22Rv1 (cell line): ENCODE results near the gene FAM209A.
"Not testable (repeated sequence)": the region's sequence is repeated elsewhere in the genome, so short reads cannot be mapped to it uniquely, and the experiment has no call there.

Source experiments
- H3K27ac ChIP-seq: fragments of 450-650 bp; 2 replicates; pipeline ENCODE4 v1.5.1; 2017
- ZFX ChIP-seq: fragments of 450-650 bp; IDR thresholded peaks from 2 replicates; pipeline ENCODE4 v1.6.1; 2017; ENCODE audit warnings: antibody characterized with exemption, borderline replicate concordance
- TF ChIP-seq, protein P1 (sequence below): fragments of 450-650 bp; IDR thresholded peaks from 2 replicates; pipeline ENCODE4 v1.5.1; 2017; ENCODE audit warnings: mild to moderate bottlenecking

FAM209A gene

GRCh38 chr20:56540415-56540814 is 15.9 kb downstream of the FAM209A start:
- TF ChIP-seq ZFX, result no peak
- TF ChIP-seq, protein P1, sequence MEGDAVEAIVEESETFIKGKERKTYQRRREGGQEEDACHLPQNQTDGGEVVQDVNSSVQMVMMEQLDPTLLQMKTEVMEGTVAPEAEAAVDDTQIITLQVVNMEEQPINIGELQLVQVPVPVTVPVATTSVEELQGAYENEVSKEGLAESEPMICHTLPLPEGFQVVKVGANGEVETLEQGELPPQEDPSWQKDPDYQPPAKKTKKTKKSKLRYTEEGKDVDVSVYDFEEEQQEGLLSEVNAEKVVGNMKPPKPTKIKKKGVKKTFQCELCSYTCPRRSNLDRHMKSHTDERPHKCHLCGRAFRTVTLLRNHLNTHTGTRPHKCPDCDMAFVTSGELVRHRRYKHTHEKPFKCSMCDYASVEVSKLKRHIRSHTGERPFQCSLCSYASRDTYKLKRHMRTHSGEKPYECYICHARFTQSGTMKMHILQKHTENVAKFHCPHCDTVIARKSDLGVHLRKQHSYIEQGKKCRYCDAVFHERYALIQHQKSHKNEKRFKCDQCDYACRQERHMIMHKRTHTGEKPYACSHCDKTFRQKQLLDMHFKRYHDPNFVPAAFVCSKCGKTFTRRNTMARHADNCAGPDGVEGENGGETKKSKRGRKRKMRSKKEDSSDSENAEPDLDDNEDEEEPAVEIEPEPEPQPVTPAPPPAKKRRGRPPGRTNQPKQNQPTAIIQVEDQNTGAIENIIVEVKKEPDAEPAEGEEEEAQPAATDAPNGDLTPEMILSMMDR, result no peak
- H3K27ac ChIP-seq, result no peak overlapping the region

GRCh38 chr20:56542489-56543030 is 18.0 kb downstream of the FAM209A start:
- TF ChIP-seq, protein P1, result no peak
- no peak for TF ChIP-seq ZFX
- H3K27ac ChIP-seq, result no peak overlapping the region

GRCh38 chr20:56551571-56551970 is 27.0 kb downstream of the FAM209A start:
- no peak for TF ChIP-seq ZFX
- TF ChIP-seq, protein P1, result no peak

GRCh38 chr20:56552911-56553629 is 28.5 kb downstream of the FAM209A start:
- H3K27ac ChIP-seq, result no peak overlapping the region

More at GRCh38 chr20:56551571-56551970, 27.0 kb downstream of the FAM209A start:
- no peak overlapping the region for H3K27ac ChIP-seq

DNA sequence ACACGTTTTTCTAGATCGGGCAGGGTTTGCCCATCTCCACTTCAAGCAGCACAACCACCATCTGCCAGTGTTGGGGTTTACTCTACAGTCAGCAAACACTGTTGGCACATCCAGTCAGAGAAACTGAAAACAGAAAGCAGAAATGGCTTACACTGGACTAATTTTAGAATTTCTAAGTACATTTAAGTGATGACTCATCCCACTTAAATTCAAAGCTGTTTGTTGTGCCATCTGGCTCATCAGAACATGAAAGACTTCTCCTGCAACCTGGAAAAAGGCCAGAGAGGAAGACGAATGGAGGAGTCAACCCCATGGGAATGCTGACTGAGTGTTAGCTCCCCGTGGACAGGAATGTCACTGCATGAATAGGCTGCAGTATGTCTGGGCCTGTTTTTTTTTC is 30.3 kb downstream of the FAM209A start:
- TF ChIP-seq ZFX, result no peak
- TF ChIP-seq, protein P1, result no peak
- no peak overlapping the region for H3K27ac ChIP-seq

More at GRCh38 chr20:56552911-56553629, 28.5 kb downstream of the FAM209A start:
- TF ChIP-seq ZFX, result no peak
- TF ChIP-seq, protein P1, result no peak

DNA sequence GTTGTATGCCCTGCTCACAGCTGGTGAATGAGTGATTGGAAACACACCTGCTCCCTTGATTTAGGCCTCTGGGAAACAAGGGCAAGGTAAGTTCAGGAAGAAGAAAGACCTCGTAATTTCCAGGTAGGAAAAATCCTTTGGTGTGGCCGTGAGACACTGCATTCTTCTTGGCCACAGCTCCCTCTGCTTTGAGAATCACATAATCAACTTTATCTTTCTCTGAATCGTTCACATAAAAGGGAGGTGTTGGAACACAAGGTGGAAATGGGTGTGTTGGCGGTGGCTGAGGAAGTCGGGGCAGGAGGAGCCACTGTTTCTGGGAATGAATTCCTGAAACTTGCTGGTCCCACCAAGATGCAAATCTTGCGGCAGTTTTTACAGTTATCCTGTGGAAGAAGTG is 34.4 kb downstream of the FAM209A start:
- no peak overlapping the region for H3K27ac ChIP-seq
- TF ChIP-seq ZFX, result no peak
- TF ChIP-seq, protein P1, result no peak

- H3K27ac ChIP-seq, result not testable (repeated sequence)
Observed at GRCh38 chr20:56564526-56564925, 40.0 kb downstream of the FAM209A start.
